GM18508 (cell line): ENCODE measurements around the gene NACC1.

ENCODE experiments used
- ATAC-seq: cut with Tn5 transposase; IDR thresholded peaks from one replicate; pipeline ENCODE4 v1.9.1; 2021; ENCODE audit warnings: moderate number of reproducible peaks; ENCODE audit not compliant: insufficient read depth, unreplicated experiment

Gene NACC1

DNA sequence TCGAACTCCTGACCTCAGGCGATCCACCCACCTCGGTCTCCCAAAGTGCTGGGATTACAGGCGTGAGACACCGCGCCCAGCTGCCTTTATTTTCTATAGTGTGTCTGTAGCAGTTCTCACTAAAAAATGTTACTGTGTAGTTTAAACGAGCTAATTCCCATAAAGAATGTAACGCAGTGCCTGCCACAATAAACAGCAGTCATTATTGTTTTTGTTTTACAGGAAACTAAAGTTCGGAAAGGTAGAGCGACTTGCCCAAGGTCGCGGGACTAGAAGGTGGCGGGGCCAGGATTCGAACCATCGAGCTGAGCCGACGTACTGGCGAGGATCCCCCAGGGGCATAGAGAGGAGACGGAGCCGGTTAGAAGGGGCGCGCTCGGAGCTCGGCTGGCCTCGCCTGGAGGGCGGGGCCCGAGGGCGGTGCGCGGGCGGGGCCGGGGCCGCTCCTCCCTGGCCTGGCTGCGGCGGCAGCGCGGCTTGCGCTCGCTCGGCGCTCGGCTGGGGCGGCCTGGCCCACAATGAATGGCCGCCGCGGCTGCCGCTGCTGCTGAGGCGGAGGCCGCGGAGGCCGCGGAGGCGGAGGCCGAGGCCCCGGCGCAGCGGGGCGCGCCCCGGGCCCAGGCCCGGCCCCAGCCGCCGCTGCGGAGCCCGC is at the start of gene NACC1:
Gene NACC1, plus strand, starts transcription at position 493 of the 652 bp plus-strand sequence. CDS start 16,944 bp downstream, outside the sequence.
- ATAC-seq, result no peak

DNA sequence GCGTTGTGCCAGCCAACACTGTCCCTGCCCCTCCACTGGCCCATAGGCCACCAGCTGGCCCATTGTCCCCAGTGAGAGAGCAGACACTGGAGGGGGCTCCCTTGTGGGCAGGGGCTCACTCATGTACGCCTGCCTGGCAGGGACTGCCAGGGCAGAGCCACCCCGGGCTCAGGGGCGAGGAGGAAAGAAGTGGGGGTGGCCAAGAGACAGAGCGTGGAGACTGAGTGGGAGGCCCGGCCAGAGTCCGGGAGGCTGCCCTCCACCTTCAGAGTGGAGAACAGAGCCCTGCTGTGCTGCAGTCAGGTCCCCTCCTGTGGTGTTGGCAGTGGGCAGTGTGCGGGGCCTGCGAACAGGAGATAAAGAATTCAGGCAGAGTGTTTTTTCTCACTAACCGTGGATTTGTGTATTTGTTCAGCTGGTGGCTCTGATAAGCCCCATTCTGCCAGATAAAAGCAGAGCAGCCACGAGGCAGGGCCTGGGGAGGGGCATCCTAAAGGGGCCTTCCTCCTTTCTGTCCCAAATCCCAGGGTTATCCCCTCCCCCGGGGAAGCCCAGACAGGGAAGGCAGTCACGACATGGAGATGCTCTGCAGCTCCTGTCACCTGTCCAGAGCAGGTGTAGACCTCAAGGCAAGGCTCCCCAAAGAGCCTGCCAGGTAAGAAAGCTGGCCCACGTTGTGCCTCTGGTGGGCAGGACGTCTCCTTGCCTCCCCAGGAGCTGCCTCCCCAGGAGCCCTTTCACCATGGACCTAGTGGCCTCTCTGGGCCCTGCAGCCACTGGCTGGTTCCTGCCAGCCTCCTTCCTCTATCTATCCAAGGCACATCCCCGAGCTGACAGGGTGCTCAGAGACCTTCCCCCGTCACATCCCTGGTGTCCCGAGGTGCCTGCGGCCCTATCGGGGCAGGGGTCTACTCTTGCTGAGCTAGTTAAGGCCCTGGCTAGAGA is 48.4 kb upstream of the NACC1 start:
- no peak for ATAC-seq

DNA sequence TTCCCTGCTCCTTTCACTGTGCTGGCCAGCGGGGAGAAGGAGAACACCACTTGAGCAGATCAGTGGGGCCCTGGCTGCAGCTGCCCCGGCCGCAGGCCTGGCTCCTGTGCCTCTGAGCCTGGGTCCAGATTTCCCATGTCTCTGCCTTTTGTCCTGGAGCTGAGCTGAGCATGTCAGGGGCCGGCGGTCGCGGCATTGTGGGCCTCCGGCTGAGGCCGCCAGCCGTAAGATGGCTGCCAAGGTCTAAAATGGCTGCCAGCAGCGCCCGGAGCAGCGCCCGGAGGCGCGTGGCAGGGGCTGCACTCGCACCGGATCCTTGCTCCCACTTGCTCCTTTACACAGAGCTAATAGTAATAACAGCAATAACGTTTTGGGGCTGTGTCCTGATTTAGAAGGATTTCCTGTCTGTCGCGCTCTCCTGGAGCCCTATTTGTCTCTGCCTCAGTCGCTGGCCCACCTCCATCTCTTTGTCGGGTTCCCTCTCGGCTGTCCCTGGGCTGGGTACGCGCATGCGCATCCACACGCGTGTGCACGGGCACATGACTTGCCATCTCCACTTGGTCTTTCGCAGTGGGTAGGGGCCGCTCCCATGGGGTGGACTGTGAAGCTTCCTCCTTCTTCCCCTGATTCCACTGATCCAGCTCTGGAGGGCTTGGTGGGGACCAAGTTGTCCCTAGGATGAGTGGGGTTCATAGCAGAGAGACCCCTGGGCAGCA is 47.5 kb upstream of the NACC1 start:
- no peak for ATAC-seq

DNA sequence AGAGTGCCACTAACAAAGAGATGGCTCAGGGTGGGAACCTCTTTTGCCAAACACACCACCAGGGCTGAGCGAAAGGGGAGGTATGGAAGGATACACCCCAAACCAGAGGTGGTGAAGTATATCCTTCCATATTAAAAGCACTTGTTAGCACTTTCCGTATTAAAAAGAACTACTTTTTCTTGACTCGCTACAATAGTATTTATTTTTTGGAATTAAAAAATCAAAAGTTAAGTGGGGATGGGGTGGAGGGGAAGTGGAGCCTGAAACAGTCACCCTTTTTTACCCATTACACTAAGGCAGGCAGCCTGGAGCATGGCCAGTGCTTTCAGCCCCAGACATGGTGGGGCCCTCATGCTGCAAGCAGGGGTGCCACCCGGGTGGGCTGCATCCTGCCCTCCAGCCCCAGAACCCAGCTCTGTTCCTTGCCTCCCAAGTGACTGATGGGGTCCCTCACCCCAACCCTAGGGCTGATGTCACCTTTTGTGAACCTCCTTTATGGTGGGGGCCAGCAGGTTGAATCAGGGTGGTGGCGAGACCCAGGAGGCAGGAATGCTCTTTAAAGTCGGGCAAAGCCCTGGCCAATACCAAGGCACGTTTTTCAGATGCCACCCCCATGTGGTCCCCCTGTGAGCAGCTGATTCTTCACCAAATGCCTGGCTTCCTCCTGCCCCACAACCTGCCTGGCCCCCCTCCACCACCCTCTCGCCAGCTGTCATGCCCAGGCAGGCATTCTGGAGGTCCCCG is 46.4 kb upstream of the NACC1 start:
- no peak for ATAC-seq

DNA sequence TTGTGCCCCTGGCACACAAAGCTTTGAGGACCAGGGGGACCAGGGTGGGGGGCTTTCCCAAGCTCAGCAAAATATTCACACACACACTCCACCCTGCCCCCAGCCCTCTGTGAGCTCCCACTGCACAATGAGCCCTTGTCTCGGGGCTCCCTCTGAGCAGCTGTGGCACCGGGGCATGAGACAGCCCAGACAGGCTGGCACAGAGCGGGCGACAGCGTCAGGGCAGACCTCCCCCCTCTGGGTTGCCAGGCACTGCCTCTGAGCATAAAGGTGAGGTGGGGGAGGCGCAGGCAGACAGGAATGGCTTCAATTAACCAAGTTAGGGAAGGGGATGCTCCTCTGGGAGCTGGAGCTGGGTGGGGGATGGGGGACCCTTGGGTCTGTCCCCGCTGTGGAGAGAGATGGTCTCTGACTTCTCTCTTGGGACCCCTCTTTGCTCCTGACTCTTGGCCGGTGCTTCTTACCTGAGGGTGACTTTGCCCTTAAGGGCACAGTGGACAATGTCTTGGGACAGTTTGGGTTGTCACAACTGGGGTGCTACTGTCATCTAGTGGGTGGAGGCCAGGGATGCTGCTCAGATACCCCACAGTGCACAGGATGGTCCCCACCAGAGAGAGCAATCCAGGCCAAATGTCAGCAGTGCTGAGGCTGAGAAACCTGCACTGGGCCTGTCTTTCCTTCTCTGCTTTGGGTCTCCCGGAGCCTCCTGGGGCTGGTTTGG is 45.7 kb upstream of the NACC1 start:
- no peak for ATAC-seq

DNA sequence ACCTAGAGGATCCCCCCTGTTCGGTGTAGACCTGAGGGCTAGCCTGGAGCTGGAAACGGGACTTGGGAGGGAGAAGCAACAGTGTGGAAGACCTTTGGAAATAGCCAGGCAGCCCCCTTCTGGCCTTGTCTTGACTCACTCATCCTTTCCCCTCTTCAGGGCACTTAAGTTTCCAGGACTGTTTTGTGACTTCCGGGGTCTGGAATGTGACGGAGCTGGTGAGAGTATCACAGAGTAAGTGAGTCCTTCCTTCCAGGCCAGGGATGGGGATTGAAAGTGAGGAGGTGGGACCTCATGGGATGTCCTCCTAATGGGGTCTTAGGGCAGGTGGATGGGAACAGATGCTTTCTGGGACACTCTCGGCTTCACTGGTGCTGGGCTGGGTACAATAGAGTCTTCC is 44.8 kb upstream of the NACC1 start:
- no peak for ATAC-seq

DNA sequence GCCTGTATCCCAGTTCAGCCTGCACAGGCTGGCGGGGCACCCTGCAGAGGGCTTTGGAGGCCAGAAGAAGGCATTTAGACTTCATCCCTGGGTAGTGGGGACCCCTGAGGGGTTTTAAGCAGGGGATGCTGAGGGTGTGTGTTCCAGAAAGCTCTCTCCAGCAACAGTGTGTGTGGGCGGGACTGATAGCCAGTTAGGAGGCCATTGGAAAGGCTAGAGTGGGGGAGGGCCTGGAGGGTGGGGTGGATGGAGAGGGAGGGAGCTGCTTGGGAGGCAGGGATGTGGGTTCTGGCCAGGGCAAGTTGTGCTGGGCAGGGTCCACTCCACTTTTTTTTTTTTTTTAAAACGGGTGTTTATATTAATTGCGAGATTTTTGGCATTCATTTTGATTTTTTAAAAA is 43.7 kb upstream of the NACC1 start:
- no peak for ATAC-seq

DNA sequence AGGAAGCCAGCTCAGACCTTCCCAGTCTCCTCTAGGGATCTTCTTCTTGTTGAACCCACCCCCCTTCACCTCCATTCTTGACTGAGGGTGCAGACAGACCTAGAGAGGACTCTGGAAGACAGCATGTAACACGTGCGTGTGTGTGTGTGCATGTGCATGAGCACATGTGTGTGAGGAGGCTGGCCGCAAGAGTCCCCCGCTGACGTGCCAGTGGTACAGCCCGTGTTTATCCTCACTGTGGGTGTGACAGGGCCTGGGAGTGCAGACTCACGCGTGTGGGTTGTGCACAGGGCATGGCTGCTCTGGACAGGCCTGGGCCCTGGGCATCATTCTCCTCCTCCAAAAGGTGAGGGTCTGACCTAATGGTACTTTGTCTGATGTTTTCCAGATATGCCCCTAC is 41.7 kb upstream of the NACC1 start:
- ATAC-seq, result no peak

DNA sequence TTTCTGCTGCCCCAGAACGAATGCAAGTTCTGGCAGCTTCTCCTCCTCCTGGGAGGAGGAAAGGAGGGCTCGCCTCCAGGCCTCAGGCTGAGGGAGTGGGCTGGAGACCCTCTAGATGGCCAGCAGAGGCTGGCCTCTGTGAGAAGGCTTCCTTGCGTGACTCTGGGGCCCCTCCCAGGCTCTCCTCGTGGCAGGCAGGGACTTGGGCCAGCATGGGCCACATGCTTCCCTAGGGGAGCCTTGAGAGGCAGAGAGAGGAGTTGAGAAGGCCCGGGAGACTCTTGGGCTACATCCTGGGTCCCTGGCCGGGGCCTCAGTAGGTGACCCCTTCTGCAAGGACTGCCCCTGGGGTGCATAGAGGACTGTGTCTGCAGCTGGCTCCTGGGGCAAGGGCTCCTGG is 41.3 kb upstream of the NACC1 start:
- ATAC-seq, result no peak

DNA sequence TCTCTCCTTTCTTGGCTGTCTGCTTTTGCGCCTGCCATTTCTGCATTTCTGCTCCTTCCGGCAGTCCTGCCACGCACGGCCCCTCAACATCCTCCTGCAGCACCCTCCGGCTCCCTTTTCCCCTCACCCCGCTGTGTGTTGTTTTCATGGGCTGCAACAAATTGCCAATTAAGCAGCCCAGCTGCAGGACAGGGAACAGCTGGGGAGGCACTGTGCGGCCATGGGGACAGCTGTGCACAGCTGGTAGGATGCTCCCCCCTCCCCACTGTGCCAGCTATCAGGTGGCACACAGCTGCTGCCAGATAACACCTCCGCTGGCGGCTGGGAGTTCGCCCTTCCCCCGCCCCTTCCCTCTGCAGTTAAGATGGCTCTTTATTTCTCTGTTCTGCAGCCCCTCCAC is 40.8 kb upstream of the NACC1 start:
- no peak for ATAC-seq

DNA sequence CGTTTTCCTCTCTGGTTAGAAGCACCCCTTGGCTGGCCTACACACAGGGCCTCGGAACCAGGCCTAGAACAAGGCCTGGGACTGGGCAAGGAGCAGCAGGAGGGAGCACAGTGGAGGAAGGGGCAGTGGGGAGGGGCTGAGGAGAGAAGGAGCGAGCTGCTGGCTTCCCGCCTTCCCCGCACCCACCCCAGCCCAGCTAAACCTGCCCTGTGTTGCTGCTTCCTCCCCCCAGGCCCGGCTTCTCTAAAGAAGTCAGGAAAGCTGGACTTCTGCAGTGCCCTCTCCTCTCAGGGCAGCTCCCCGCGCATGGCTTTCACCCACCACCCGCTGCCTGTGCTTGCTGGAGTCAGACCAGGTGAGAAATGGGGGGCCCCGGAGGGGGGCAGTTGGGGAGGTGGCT is 39.7 kb upstream of the NACC1 start:
- no peak for ATAC-seq

DNA sequence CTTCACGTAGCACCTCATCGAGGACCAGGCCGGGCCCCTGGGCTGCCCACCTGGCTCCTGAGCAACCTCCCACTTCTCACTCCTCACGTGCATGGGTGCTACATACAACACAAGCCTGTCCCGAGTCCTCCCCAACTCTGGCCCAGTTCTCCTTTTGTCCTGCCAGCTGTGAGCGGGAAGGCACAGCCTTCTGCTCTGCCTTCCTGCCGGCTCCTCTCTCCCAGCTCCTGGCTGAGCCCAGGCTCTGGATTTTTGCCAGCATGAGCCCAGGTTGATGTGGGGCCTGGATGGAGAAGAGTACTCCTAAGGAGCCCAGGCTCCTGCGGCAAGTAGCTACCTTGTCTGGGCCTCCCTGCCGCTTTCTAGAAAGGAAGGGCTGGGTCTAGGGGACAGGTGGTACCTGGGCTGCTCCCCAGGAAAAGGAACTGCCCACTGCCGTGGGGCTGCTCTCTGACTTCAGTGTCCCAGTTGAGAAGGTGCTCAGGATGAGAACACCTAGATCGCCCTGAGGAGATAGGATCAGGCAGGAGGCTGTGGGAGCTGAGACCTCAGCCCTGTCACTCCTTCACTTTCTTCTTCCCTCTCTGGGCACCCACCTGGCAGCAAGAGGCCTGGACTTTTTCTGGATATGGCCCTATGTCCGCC is 39.0 kb upstream of the NACC1 start:
- ATAC-seq, result no peak

DNA sequence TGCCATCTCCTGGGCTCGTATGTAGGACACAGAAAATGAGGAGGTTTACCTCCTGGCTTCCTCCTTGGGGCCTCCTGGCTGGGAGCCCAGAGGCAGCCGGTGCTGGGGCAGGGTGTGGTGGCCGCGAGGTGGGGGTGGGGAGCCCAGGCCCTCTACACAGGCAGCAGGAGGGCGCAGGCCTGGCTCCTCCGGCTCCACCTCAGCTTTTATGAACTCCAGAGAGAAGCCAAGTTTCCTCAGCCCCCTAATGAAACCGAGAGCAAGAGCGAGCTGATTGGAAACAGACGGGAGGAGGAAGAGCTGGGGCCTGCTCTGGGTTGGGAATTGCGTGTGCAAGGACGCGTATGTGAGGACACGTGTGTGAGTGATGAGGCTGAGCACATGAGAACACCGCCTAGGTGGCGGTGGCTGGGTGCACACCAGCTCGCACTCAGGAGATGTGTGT is 38.5 kb upstream of the NACC1 start:
- no peak for ATAC-seq

DNA sequence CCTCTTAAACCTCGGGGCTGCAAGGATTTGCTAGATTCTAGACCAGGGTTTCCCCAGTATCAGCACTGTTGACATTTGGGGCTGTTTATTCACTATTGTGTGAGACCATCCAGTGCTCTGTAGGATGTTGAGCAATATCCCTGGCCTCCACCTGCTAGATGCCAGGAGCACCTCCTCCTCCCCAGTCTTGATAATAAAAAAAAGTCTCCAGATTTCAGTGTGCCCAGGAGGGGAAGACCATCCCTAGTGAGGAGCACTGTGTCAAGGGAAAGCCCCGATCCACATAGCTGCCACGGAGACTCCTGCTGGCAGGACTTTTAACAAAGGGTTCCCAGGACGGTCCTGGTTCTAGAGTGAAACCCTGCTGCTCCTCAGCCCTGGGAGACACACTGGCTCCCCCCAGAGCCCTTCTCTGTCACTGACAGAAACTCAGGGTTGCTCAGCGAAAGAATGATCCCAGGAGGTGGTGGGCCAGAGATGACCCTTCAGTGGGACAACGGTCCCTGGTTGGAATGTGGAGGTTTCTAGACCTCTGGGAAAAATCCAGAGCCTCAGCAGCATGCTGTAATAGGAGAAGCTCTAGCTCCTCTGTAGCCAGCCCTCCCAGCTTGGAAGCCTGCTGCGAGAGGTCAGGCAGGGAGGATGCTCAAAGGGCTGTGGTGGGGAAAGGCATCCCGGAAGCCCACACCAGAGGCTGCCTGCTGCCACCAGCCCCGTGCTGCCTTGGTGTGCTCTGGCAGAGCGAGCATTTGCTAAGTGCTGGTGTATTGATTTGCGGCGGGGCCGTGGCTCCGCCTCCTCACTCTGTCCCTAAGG is 35.7 kb upstream of the NACC1 start:
- no peak for ATAC-seq

DNA sequence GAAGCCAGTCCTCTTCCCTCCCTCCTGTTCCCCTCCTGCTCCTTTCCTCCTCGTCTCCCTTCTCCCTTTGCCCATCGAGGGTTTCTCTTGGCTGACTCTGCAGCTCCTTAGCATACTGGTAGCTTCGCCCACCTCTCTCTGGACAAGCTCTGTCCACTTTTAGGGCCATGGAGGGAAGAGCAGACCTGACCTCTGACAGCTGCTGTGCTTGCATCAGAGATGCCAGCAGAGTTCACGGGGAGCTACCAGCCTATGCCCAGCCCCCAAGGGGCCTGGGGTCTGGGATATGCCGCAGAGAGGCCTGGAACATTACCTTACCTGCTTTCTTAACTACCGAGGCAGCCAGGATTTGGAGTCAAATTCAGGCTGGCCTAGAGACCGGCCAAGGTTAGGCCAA is 35.1 kb upstream of the NACC1 start:
- ATAC-seq, result no peak

DNA sequence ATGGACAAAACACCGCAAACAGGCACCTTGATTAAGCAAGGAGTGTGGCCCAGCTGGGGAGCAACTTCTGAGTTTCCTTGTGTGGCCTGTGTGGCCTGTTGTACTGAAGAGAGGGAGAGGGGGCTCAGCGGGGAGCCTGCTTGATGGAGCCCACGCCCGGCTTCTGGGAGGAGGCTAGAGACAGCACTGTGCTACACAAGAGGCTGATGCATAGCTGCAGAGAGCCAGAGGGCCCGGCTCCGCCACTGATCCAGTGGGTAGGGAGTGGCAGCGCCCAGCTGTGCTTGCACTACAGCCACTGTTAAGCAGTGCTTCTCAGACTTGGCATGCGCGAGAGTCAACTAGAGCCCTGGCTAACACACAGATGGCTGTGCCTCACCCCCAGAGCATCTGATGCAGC is 34.4 kb upstream of the NACC1 start:
- no peak for ATAC-seq

DNA sequence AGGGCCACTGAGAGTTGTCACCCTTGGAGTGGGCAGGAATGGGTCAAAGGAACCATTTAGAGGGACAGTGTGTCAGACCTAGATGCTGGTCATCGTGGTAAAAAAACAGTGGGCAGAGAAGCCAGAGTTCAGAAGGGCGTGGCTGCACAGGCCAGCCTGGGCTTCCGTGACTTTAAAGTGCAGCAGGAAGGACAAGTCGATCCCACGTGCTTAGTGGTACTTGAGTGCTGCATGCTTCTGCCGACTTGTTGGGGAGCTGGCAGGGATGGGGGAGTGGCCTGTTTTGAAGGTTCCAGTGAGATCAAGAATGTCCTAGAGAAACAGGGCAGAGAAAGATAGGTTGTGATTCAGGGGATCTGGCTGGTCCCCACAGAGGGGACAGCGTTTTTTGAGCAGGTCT is 32.4 kb upstream of the NACC1 start:
- no peak for ATAC-seq

DNA sequence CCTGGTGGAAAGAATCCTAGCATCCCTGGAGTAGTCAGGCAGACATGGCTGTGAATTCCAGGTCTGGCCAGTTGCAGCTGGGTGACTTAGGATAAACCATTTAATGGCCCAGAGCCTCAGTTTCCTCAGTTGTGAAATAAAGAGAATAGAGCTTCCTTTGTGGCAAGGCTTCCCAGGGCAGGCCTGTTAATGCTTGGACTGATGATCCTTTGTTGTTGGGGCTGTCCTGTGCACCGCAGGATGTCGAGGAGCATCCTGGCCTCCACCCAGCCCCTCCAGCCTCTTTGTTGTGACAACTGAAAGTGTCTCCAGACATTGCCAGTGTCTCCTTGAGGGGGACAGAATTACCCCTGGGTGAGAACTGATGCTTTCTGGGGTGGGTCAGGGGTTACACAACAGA is 31.7 kb upstream of the NACC1 start:
- no peak for ATAC-seq
